ENCODE measurements around the gene KIRREL3.

KIRREL3 gene

DNA sequence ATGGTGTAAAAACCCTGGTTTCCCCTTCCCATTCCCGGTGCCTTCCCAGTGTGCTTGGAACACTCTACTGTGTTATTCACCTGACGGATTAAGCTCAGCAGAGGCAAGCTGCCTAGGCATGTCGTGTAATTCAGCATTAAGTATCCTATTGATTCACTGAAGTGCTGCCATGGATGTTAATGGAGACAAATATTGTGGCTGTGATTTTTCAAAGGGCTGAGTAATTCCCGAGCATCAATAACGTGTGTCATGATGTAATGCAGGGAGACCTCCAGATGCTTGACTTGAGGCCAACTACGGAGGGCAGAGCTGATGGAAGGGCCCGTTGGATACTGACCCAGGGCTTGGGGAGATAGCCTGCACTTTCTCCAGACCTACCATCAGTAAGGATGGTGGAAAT is 376.1 kb downstream of the KIRREL3 start:
- no peak for DNase-seq

DNA sequence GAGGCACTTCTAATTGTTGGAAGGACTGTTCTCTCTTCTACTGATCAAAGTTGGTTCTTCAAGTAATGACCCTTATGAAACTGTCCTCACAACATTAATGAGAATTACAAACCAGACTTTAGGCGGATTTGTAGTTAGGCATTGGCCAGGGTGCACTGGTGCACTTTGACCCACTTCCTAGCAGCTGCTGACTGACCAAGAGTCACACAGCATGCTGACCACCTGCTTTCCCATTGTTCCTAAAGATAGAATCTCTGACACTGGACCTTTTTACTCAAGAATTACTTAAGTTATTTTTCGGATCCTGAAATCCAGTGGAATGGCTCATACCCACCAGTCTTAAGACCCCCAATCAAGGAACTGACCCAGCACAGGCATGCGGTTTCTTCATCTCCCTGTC is 381.1 kb downstream of the KIRREL3 start:
- no peak for DNase-seq

DNA sequence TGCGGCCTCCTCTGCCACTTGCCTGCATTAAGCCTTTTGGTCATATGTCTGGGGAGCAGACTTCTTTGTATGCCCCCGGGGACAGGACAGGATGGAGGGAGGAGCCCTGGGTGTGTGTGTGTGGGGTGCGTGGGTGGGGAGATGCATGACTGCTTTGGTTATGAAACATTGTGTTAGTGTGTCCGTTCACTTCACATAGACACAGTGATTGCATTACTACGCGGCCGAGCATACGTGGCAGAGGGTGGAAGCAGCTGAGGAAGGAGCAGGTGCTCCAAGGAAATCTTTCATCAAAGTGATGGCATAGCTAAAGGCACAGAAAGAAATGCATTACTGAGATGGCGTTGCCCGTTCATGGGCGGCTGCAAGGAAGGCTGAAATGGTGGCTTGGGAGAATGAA is 384.7 kb downstream of the KIRREL3 start:
- no peak for DNase-seq

DNA sequence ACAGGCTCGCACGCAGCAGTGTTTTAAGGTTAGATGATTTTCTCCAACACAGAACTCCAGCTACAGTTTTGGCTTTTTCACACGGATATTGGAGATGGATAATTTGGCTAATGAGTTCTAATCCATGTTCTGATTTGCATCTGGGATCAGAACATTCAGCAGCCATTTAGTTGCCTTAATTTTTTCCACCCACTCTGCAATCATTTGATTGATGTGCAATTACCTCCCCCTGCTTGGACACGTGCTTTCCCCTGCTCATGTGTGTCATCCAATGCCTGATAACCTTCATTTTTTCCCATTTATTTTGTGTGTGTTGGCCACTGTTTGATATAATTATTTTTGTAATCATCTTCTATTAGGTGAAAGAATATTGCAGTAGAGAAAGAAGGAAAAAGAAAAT is 387.3 kb downstream of the KIRREL3 start:
- no peak for DNase-seq

DNA sequence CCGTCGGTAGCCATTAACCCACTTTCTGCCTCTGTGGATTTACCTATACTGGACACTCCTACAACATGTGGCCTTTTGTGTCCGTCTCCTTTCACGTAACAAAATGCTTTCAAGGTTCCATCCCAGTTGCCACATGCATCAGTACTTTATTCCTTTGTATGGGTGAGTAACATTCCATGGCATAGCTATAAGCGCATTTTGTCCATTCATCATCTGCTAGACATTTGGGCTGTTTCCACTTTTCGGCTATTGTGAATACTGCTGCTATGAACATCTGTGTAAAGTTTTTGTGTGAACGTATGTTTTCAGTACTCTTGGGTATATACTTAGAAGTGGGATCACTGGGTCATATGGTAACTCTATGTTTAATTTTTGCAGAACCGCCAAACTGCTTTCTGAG is 387.9 kb downstream of the KIRREL3 start:
- DNase-seq: no peak

DNA sequence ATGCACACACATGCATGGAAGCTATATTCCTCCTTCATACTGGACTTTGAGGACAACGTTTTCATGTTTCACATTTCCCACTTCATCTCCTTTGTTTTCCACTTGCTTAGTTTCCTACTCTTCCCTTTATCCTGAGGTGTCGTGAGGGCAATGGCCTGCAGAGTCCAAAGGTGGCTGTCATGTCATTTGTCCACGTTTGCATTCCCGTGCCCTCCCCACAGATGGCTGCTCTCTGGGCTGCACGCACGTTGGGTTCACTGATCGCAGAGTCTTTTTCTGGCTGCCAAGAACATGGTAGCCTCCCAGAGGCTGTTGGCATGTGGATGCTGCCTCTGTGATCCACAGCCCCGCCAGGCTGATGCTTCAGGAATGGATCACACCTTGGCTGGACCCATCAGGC is 389.1 kb downstream of the KIRREL3 start:
- DNase-seq: no peak

DNA sequence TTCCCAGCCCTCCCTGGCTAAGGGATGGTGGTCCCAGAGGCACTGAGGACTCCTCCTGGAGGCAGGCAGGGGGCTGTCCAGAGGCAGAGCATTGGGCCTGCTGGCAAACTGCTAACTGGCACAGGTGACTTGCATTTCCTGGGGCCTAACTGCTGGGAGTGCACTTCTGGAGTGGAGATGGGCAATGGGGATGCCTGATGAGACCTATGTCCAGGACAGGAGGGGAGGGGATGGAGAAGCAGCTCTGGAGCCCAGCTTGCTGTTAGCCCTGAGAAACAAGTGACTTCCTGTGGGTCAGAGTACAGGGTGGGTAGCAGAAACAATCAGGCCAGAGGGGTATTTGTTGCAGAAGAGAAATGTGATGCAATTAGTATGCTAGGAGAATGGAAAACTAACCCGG is 391.9 kb downstream of the KIRREL3 start:
- no peak for DNase-seq

DNA sequence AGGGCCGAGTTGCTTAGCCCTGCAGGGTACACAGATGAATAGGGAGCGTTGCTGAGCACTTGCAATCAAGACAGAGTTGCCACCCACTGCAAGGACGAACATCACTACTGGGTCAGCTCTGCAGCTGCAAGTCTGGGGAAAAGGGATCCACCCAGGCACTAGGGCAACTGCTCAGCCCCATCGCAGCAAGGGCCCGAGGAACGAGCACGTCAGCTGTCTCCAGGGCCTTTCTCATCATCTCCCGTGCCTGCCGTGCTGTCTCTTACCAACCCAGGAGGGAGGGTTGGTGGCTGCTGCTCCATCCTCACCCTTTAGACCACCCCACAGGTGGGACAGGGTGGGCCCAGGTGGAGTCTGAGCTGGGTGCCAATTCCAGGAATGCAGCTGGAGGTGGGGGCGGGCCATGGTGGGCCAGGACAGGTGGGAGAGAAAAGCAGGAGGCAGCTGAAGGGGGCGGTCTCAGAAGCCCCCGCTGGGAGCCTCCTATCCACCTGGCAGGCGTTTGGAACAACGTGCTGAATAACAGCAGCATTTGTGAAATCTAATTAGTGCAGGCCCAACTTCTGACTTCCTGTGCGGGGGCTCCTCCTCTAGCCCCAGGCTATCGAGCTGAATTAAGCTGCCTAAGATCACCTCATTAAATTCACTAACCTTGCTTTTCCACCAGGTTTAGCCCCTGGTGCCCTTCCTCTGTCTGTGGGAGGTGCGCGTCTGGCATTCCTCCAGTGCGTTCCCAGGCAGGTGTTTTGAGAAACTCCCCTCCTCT is 392.6 kb downstream of the KIRREL3 start:
- DNase-seq: no peak

DNA sequence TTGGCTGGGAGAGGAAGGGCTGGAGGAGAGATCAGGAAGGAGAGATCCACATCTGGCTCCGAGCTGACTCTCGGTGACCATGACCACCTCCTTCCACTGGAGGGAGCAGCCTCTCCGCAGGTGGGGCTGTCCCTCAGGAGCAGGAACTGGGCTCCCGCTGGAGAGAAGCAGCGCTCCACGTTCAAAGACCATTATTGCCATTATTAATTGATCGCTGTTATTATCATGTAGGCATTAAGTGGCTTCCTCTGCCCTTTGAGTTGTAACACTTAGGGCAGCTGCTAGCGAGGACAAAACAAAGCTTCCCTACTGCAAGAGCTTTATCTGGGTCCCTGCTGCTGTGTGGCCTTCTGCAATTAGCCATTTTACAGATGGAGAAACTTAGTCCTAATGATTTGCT is 393.2 kb downstream of the KIRREL3 start:
- peak in 1 of 2 experiments; percentile 39 for DNase-seq

DNA sequence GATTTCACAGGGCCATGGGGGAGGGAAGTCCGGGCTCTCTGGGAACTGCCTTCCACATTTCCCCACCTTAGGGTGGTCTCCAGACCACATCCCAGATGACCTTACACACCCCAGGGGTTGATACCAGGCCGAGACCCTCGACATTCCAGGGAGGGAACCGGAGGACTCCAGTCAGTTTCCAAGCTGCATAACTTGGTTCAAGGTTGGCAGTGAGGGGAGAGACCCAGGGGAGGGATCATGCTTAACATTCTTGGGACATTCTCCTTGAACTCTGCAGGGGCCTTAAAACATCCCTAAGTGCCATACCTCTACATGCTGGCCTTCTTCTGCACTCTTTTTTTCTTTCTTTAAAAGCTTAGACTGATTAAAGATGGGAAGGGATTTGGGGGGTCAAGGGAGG is 394.1 kb downstream of the KIRREL3 start:
- no peak for DNase-seq

DNA sequence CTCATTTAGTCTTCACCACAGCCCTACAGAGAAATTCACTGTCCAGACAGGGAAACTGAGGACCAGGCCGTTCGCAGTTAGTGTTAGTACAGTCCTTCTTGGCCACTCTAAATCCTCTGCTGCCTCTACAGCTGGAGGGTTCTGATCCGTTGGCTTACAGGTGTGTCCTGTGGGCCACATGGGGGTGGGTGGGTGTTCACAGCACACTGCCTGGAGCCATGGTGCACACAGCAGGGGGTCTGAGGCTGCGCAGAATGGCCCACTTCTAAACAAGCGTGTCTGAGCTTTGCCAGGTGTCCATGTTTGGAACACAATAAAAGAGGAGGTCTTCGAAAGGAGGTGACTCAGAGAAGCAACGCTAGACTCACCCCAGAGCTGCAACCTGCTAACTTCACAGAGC is 396.1 kb downstream of the KIRREL3 start:
- no peak for DNase-seq

DNA sequence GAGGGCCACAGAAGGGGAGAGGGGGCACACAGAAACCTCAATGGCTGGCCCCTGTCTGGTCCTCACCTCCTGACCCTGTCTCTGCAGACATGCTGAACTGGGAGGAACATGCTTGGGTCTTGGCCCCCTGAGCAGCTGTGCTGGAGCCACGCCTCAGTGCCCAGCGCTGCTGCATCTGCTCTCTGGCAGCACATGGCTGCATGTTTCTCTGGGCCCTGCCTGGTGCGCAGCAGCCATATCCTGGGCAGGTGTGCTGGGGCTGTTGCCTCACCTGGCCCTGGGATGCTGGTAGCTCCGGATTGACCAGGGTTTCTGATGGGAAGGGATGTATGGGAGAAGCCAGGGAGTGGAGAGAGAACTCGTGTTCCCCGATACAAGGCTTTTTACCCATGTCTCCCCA is 397.1 kb downstream of the KIRREL3 start:
- no peak for DNase-seq

DNA sequence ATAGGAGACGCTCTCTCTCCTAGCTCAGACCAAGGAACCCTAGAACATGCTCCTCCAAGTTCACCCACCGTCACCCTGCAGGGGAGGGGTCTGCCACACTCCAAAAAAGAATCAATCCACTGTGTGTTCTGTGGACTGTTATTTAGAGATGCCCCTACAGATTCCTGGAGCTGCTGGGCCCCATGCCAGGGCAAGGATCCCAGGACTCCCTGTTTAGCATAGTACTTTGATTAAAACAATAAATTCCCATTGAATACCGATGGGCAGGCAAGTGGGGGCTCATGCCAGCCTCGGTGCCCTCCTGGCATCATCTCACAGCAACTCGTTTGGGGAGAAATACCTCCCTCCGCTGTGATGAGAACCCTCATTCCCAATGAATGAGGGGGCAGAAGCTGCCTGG is 397.6 kb downstream of the KIRREL3 start:
- no peak for DNase-seq

DNA sequence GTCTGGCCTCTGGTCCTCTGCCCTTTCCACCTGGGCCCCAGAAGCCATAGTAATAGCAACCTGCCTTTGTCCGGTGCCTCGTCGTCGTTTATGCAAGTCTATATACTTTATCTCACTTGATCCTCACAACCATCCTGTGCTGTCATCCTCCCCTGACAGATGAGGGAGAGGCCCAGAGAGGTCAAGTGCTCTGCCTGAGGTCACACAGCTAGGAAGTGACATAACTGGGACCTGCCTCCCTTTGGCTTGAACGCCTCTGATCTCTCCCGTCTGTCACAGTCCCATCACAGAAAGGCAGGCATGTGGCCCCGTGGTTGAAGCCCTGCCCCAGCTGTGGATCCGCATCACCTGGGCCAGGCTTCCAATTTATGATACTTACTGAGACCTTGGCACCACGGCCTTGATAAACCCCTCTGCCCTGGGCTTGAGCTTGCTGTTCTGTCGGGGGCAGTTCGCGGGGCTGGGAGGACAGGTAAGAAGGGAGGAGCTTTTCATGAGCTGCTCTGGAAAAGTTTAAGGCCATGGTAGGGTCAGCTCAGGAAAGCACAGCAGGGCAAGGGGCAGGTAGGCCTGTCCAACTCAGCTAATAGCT is 398.1 kb downstream of the KIRREL3 start:
- no peak for DNase-seq

DNA sequence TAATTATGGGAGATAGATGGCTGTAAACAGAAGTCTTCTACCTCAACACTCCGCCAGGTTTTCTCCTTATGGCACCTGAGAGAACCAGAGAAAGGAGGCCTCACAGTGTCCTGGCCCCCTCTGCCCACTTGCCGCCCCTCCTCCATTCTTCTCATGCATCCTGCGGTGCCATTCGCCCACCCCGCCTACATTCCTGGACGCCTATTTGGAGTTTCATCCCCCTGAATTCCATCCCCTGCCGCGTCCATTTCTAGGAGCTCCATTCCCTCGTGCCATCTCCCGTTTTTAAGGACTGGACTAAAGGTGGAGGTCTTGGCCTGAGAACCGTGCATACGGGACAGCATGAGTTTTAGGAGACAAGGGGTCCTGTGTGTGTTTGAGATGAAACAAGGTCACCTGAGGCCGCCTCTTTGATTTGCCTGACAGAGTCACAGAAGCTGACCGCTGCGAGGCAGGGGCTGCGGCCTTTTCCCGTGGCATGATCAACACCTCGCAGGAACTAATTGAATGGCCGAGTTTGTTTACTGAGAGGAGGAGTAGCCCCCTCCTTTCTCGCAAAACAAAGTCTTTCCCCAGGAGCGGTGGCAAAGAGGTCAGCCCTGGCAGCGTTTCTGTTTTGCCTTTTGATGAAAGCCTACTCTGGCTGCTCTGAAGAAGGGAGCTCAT is 398.9 kb downstream of the KIRREL3 start:
- DNase-seq: no peak

DNA sequence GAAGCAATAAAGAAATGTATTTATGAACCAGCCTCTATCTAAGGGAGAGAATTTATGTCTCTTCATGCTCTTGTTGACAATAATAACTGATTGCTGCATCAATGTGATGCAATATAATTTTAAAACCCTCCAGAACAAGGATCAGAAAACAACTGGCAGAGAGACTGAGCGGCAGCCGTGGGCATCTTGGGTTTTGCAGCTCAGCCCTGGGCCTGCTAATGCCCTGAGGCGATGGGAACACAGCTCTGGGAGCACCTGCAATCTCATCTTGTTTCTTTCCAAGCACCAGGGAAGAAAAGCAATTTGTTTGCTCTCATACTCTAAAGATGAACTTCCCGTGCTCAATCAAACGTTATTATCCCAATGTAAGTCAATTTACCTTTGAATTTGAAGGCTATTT is 399.4 kb downstream of the KIRREL3 start:
- DNase-seq: no peak

DNA sequence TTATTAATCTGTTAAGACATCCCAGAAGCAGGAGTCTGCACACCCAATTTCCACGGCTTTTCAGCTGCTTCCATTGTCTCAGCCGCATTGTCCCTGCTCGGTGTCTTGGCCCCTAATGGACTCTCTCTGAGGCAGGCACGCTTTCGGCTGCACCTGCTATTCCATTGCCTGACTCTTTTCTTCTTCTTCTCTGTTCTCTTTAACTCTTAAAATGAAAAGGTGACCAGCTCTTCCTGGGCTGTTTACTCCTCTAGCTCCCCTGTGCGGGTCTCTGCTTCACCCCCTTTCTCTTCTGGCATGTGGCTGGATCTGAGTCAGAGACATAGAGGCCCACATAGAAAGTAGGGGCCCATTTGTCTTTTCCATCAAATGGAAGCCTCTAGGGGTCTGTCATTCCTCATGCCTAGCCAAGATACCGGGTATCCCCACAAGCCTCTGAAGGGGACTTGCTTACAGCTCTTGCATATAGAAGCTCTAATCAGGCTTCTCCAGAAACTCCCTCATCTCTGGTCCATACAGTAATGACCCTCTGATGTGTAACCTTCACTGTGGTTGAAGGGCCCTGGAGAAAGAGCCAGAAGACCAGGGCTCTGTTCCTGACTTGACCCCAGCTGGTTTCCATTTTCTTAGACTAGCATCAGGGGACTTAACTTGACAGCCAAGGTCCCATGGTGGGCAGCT is 401.2 kb downstream of the KIRREL3 start:
- no peak for DNase-seq

DNA sequence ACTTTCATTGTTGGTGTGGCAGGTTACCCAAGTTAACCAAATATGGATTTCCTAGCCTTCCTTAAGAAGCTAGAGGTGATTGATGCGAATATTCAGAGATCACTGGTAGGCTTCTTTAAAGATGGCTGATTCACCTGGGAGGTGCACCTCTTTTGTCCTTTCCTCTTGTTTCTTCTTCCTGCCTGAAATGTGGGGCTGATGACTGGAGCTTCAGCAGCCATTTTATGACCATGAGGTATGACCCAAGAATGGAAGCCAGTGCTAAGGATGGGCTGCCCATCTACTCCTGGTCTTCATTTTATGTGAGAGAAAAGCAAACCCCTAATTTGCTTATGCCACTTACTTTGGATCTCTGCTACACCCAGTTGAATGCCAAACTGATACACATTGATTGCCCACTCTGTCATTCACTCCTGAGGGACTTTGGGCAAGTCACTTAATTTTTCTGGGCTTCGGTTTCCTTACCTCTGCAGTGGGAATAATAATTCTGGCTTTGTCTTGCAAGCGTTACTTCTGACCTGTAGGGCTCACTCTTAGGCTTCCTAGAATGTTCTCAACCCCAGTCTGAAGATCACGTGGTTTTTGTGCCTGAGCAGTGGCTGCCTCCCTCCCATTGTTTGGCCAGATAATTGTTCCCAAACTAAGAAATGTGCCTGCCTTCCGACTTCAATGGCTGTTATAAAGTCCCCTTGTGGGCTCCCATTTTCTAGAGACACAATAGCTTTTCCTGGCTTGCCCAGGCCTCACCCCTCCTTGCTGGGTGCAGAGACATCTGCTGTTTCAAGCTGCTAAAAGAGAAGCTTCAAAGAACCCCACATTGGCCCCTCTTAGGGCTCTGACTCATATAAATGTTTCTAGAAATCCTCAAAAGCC is 402.0 kb downstream of the KIRREL3 start:
- DNase-seq: no peak

DNA sequence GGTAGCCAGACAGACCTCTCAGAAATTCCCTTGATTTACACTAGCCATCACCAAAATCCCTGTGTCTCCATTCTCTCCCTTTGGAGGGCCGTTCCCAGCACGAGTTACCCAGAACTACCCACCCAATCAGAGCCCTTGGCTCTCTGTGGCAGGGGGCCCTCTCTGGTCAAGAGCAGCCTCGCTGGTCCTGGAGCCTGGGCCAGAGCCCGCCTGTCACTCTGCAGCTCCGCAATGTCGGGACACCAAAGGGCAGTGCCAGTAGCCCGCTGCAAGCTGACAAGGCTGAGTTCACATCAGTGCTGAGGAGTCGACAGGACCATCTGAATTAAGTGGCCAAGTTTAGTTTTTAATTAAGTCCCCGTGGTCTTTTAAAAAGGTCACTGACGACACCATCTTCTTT is 403.5 kb downstream of the KIRREL3 start:
- DNase-seq: no peak

DNA sequence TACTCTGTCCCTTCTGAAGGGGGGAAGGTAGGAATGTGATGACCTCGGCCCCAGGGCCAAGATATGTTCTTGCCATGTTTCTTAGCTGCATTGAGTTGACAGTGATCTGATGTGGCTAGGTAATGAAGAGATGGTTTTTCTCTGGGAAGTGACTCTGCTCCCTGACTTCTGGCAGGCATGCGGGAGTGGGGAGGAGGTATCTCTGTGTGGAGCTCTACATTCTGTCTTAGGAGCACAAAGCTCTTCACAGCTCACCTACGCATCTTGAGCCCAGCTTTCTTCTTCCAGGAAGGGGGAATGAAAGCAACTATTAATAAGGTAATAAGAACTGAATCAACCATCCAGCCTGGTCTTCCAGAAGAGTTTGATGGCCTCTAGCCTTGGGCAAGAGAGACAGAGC is 404.1 kb downstream of the KIRREL3 start:
- no peak for DNase-seq

DNA sequence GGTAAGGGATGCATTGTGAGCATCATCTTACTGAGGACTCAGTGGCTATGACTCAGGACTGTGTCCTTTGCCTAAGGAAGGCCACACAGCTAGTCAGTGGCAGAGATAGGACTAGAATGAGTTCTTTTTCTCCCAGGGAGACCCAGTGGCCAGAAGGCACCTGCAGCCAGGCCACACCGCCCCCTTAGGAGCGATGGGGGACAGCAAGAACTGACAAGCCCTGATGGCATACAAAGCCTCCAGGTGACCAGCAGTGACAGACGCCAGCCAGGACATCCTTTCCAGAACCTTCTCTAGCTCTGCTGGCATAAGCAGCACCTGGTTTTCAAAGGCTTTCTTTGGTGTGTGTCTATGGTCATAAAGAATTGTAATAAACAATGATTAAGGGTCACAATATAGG is 405.0 kb downstream of the KIRREL3 start:
- no peak for DNase-seq

DNA sequence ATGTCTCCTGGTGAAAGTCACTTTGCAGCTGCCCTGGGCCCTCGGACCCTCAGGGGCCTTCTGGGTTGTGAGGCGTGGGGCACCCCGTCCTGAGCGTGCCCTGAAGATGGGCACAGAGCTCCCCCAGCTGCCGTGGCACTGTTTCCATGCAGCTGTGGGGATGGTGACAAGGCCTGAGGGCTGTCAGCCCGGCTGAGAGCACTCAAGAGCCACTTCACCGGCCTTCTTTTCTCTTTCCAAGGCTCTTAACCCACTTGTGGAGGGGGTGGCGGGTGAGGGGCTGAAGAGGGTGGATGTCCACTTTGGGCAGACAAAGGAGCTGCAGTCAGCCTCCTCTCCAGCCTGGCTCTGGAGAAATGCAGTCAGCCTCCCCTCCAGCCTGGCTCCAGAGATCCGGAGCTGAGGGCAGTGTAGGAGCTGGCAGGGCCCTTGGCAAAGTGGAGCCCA is 405.6 kb downstream of the KIRREL3 start:
- no peak for DNase-seq
